K562 (cell line): ENCODE measurements around the gene SLC28A3. TPM values are rescaled to one million over a fixed set of nuclear protein-coding genes. Genes with fewer than 3 reads are reported as not detected.

ENCODE experiments used
- ATAC-seq: fragments of 200-7000 bp; cut with Tn5 transposase; 3 replicates; pipeline ENCODE4 v1.9.1; 2020; ENCODE audit warnings: moderate library complexity
- BruUV-seq: library from RNA; stranded (reverse); fragments of 400-500 nt; replicated peaks from 2 replicates; lab custom pipeline; 2021; lab: Mats Ljungman, UMichigan
- CTCF ChIA-PET: fragments of 300-600 bp; formaldehyde crosslinking; extraction: SDS; loops from one replicate; lab custom pipeline; 2021; ENCODE audit warnings: low intra/inter-chr PET ratio; lab: Yijun Ruan, JAX
- POLR2A ChIA-PET: fragments of 300-600, 350-650 bp; sonication (Branson Sonifier 250); formaldehyde crosslinking; extraction: SDS; loops from one replicate; lab custom pipeline; 2021; ENCODE audit warnings: antibody characterized with exemption, inconsistent platforms; lab: Yijun Ruan, JAX
- DNase-seq, 4 experiments: peaks; one replicate each; pipeline versions ENCODE4 v3.0.0 to v3.0.0-alpha.2; 2011 to 2018; ENCODE audit warnings: low spot score in 3 of 4, mixed read lengths in 3 of 4; ENCODE audit errors: extremely low read depth in 1 of 4
- FAIRE-seq: peaks from 2 replicates; lab custom pipeline; 2011; peaks lifted over from hg19 to GRCh38; lab: Jason Lieb, UNC
- H2AFZ ChIP-seq: 2 replicates; pipeline ENCODE4 v1.6.0; 2011; ENCODE audit warnings: low read depth, low read length, control low read depth, inconsistent platforms
- H3K27ac ChIP-seq: fragments of 200-600 bp; 3 replicates; pipeline ENCODE4 v1.8.0; 2011; ENCODE audit warnings: low read depth, mild to moderate bottlenecking, control low read depth, inconsistent platforms, low read length, moderate library complexity, mixed read lengths; ENCODE audit errors: extremely low read depth
- H3K27me3 ChIP-seq, 2 experiments: fragments of 300-600 bp in 1 of 2; 2 replicates in 1 of 2; 3 replicates in 1 of 2; pipeline versions ENCODE4 v1.6.0 to v1.8.0; 2011; ENCODE audit warnings: inconsistent platforms in 2 of 2, low read length in 2 of 2, mild to moderate bottlenecking in 1 of 2, mixed read lengths in 1 of 2, moderate library complexity in 1 of 2; ENCODE audit not compliant: control insufficient read depth in 2 of 2, insufficient read depth in 2 of 2
- H3K36me3 ChIP-seq: fragments of 300-600 bp; 3 replicates; pipeline ENCODE4 v1.8.0; 2011; ENCODE audit warnings: mild to moderate bottlenecking, low read length, inconsistent platforms; ENCODE audit not compliant: control insufficient read depth, insufficient read depth
- H3K4me1 ChIP-seq, 2 experiments: fragments of 200-600 bp in 1 of 2; replicated peaks in 1 of 2; 2 replicates in 1 of 2; 3 replicates in 1 of 2; pipeline versions ENCODE4 v1.5.1 to v1.8.0; 2011; ENCODE audit warnings: inconsistent platforms in 2 of 2, low read length in 2 of 2, mild to moderate bottlenecking in 1 of 2, mixed read lengths in 1 of 2, moderate library complexity in 1 of 2; ENCODE audit not compliant: control insufficient read depth in 2 of 2, insufficient read depth in 2 of 2
- H3K4me2 ChIP-seq: 2 replicates; pipeline ENCODE4 v1.6.1; 2011; ENCODE audit warnings: low read length, control low read depth, inconsistent platforms, mixed read lengths; ENCODE audit not compliant: insufficient read depth
- H3K4me3 ChIP-seq: fragments of 200-600 bp; sonication (generic), shearing (Covaris generic); 2 replicates; pipeline ENCODE4 v1.5.1; 2016; ENCODE audit warnings: control low read depth, inconsistent platforms
- H3K79me2 ChIP-seq: fragments of 200-600 bp; 3 replicates; pipeline ENCODE4 v1.8.0; 2011; ENCODE audit warnings: low read length, inconsistent platforms; ENCODE audit not compliant: control insufficient read depth, insufficient read depth
- H3K9ac ChIP-seq, 2 experiments: 2 replicates each; pipeline versions ENCODE4 v1.6.0 to v1.6.1; 2011; ENCODE audit warnings: low read depth in 2 of 2, low read length in 2 of 2, control low read depth in 1 of 2, inconsistent platforms in 1 of 2, mild to moderate bottlenecking in 1 of 2, mixed read lengths in 1 of 2; ENCODE audit not compliant: insufficient read depth in 1 of 2
- H3K9me1 ChIP-seq: one replicate; pipeline ENCODE4 v1.6.0; 2011; ENCODE audit warnings: inconsistent platforms, mild to moderate bottlenecking, low read length, moderate library complexity; ENCODE audit not compliant: control insufficient read depth, insufficient read depth
- H3K9me3 ChIP-seq: replicated peaks from 2 replicates; pipeline ENCODE4 v1.5.1; 2011; ENCODE audit warnings: low read depth, low read length, inconsistent platforms; ENCODE audit not compliant: control insufficient read depth, insufficient read depth
- H4K20me1 ChIP-seq: replicated peaks from 2 replicates; pipeline ENCODE4 v1.6.1; 2011; ENCODE audit warnings: low read length, inconsistent platforms, mixed read lengths; ENCODE audit not compliant: control insufficient read depth, insufficient read depth
- ETV1 ChIP-seq: fragments of 450-650 bp; conservative IDR thresholded peaks from 2 replicates; pipeline ENCODE4 v1.6.1; 2016; ENCODE audit warnings: missing genetic modification characterization, control low read depth, low read depth, missing compliant biosample characterization
- NFIX ChIP-seq: fragments of 250-450 bp; sonication (Bioruptor Pico); IDR thresholded peaks from 2 replicates; pipeline ENCODE4 v1.4.0; 2020; ENCODE audit warnings: low read depth, mild to moderate bottlenecking, moderate library complexity
- RBBP5 ChIP-seq: fragments of 200-600 bp; sonication (generic); IDR thresholded peaks from 2 replicates; pipeline ENCODE4 v1.6.1; 2012; ENCODE audit warnings: borderline replicate concordance, mild to moderate bottlenecking, low read length, control low read depth, inconsistent platforms; ENCODE audit not compliant: insufficient read depth, poor library complexity, severe bottlenecking
- SIN3B ChIP-seq: fragments of 450-650 bp; IDR thresholded peaks from 2 replicates; pipeline ENCODE4 v1.6.1; 2017; ENCODE audit warnings: low read depth, mild to moderate bottlenecking, moderate library complexity
- SMARCE1 ChIP-seq: fragments of 450-650 bp; IDR thresholded peaks from 2 replicates; pipeline ENCODE4 v1.7.1; 2016; ENCODE audit warnings: mild to moderate bottlenecking
- ZEB2 ChIP-seq: fragments of 450-650 bp; IDR thresholded peaks from 2 replicates; pipeline ENCODE4 v1.6.1; 2016
- ZHX1 ChIP-seq: fragments of 150-350 bp; conservative IDR thresholded peaks from 2 replicates; pipeline ENCODE4 v1.6.1; 2014; ENCODE audit warnings: low read length
- ZNF282 ChIP-seq: sonication (generic); formaldehyde crosslinking; IDR thresholded peaks from 2 replicates; pipeline ENCODE4 v1.8.1; 2023; ENCODE audit warnings: missing genetic modification reagents
- ZNF589 ChIP-seq: fragments of 200-800 bp; sonication (Bioruptor generic); IDR thresholded peaks from 2 replicates; pipeline ENCODE4 v1.6.1; 2016; ENCODE audit warnings: low read depth, missing genetic modification characterization, missing compliant biosample characterization
- WGBS: fragments of 100-300 bp; shearing (Covaris generic); methylation state at CpG from one replicate; pipeline ENCODE4 v1.1.6; 2016; ENCODE audit warnings: low coverage, mixed read lengths; ENCODE audit not compliant: insufficient coverage; ENCODE audit errors: missing lambda C conversion rate; 5-methylcytosine and 5-hydroxymethylcytosine counted together
- in situ Hi-C: fragments of 300-500 bp; cut with MboI; formaldehyde crosslinking; loops from 4 replicates; pipeline ENCODE4 v1.15.0; 2018; ENCODE audit warnings: inconsistent platforms, mixed read lengths
- intact Hi-C: fragments of 100-400 bp; cut with micrococcal nuclease; formaldehyde crosslinking; loops from 2 replicates; pipeline ENCODE4 v1.14.2; 2022
- polyA plus RNA-seq, 8 experiments: library from polyadenylated mRNA; depleted of rRNA in 4 of 8; stranded (reverse) in 5 of 8; unstranded in 3 of 8; fragments of >200 nt; fragmentation: Nextera tagmentation in 2 of 8; fragmentation: Illumina TruSeq in 1 of 8; extraction: Ambion mirVana in 2 of 8; extraction: Trizol in 1 of 8; gene quantifications; 2 replicates each; pipeline versions ENCODE4 v1.2.1 to v1.2.3, GENCODE V29; 2011 to 2014; ENCODE audit warnings: inconsistent platforms in 1 of 8, missing spikeins in 1 of 8
- total RNA-seq, 7 experiments: library from RNA; depleted of rRNA in 6 of 7; stranded (reverse); fragments of >200 nt in 6 of 7; fragmentation: Illumina TruSeq in 2 of 7; extraction: Trizol in 2 of 7; gene quantifications; 2 replicates each; pipeline versions ENCODE4 v1.2.1 to v1.2.3, GENCODE V29; 2011 to 2021; ENCODE audit warnings: low replicate concordance in 1 of 7

The SLC28A3 gene
- total and polyA plus RNA-seq, 9 of the 15 experiments (the other 6 are each of a cell fraction or from before 2014, with no cell fraction given) = not detected

DNA sequence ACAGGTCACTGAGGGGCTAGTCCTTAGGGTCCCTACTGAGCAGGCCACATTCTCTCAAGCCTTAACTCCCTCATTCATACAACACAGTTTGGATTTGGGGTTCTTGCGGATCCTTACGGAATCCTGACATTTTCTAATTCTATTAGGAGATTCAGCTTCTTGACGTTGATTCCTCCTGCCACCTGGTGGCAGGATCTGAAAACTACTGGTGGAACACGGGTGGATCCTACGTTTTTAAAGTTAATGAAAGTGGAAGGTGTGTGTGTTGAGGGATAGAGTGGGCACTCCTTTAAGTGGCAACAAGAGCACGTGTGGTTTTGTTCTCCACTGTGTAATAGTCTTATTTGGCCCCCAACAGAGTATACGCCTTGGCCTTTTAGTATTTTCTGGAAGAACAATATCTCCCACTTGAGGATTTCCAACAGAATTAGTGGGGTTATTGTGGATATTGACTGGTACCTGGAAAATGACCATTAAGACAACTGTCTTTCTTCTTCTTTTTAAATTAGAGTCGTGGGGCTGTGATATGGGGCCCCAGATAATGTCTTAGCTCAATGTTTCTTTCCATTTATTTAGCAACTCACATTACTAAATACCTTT is 25.2 kb downstream of the SLC28A3 start (continued):
- TF ChIP-seq ZHX1 = no peak

DNA sequence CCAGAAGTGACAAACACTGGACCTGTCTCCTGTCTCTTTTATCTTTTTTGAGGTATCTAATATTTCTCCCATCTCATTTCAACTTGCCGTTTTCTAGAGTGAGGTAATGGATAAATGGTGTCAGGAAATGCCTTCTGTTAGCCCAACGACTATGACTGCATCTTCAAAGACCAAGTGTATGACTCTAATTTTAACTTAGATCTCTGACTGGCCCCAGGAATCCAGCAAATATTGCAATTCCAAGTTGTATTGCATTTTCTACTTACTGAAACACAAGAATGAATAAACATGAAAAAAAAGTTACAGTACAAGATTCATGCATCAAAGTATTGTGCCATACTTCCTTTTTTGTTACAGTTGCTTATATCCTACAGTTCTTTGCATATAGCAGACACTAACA is 26.3 kb downstream of the SLC28A3 start:
- WGBS = 0% methylated on average over 2 of the region's 2 CpGs
- ATAC-seq (no peak), DNase-seq (no peak), FAIRE-seq (no peak)
- BruUV-seq = no TSS peak
- CTCF ChIA-PET = interaction anchor here (1.1 to 2.2 kb wide), 2 partner anchors 376 to 475 kb away, joined by 3 to 10 read pairs; no protein-coding TSS in a partner anchor
- Histone ChIP-seq H3K36me3 (no peaks in the 10 kb centered on the region), H3K9me1 (no peaks in the 10 kb centered on the region), H3K9me3 (no peaks in the 10 kb centered on the region), H3K4me2 (no peak overlapping the region), H3K4me3 (no peak overlapping the region), H3K79me2 (no peaks in the 10 kb centered on the region), H3K27ac (no peak overlapping the region), H3K9ac (no peak overlapping the region), H4K20me1 (no peaks in the 10 kb centered on the region), H3K4me1 (no peaks in the 10 kb centered on the region), H3K27me3 (no peaks in the 10 kb centered on the region), H2AFZ (no peak overlapping the region)
- intact Hi-C loops (loop anchor here (10.0 kb wide), 1 partner anchor 150 kb away; no protein-coding TSS in a partner anchor), in situ Hi-C loops (no loop called here)
- no peak for TF ChIP-seq SIN3B
- no peak for TF ChIP-seq NFIX (CRISPR knock-in tag)
- no peak for TF ChIP-seq RBBP5
- no peak for TF ChIP-seq SMARCE1
- no peak for TF ChIP-seq ZNF282 (CRISPR knock-in tag)
- TF ChIP-seq ZEB2 = no peak
- TF ChIP-seq ZNF589 (CRISPR knock-in tag) = no peak
- TF ChIP-seq ETV1 (tag) = no peak
- POLR2A ChIA-PET = no interaction called here
